CD4-positive, alpha-beta T cell treated with Interleukin-10 for 1 hour (primary cell): Measurements from ENCODE around the gene PCSK5.
"Not testable (repeated sequence)": the region's sequence is repeated elsewhere in the genome, so short reads cannot be mapped to it uniquely, and the experiment has no call there.

Experiments used
- DNase-seq: peaks from one replicate; pipeline ENCODE4 v3.0.0-alpha.2; 2020

Gene PCSK5

DNA sequence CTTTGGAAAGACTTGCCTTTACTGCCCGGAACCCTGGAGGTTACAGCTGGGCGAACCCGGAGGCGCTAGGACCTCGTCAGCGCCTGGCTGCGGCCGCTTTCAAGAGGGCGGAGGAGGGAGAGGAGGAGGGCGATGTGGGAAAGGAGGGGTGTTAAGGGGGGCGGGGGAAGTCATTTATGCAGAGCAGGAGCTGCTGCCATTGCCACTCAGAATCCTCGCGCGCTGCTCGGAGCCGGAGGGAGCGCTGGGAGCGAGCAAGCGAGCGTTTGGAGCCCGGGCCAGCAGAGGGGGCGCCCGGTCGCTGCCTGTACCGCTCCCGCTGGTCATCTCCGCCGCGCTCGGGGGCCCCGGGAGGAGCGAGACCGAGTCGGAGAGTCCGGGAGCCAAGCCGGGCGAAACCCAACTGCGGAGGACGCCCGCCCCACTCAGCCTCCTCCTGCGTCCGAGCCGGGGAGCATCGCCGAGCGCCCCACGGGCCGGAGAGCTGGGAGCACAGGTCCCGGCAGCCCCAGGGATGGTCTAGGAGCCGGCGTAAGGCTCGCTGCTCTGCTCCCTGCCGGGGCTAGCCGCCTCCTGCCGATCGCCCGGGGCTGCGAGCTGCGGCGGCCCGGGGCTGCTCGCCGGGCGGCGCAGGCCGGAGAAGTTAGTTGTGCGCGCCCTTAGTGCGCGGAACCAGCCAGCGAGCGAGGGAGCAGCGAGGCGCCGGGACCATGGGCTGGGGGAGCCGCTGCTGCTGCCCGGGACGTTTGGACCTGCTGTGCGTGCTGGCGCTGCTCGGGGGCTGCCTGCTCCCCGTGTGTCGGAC lies at the start of gene PCSK5:
PCSK5 (plus strand) TSS at position 202 of the 805 bp plus-strand sequence; CDS start at position 711, 509 bp downstream.
- DNase-seq: peak; percentile 84

GRCh38 chr9:75844321-75844720 lies 46.2 kb upstream of the PCSK5 start:
- no peak for DNase-seq

DNA sequence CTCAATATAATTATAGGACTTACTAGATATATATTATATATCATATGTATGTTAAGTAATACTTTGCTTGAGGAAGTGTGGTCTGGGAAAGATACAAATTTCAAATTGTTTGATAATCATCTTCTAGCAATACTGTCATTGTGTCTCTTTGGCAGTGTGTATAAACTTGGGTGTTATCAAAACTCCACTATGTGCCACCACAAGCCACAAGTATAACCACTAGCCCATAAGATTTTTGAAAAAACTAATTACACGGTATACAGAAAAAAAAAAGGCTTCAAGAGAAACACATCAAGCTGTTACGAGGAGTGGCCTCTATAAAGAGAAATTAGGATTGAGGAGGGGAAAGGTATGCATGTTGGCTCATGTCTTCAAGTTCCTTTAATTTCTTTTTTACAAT lies 44.7 kb upstream of the PCSK5 start:
- DNase-seq: no peak

DNA sequence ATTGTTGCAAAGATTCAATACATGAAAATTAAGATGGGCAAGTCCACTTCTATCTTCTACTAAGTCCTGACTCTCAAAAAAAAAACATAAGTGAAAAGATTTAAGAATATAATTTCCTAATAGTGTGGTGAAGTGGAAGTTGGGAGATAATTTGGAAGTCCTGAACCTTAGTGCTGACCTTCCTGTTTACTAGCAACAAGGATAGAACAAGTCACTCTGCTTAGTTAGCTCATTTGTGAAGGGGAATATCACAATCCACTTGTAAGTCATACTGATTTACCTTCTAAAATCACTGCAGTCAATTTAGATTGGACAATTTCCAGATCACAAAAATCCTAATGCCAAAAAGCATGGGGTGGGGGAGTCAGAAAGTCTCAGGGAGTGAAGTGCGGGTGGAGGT lies 43.4 kb upstream of the PCSK5 start:
- DNase-seq: no peak

DNA sequence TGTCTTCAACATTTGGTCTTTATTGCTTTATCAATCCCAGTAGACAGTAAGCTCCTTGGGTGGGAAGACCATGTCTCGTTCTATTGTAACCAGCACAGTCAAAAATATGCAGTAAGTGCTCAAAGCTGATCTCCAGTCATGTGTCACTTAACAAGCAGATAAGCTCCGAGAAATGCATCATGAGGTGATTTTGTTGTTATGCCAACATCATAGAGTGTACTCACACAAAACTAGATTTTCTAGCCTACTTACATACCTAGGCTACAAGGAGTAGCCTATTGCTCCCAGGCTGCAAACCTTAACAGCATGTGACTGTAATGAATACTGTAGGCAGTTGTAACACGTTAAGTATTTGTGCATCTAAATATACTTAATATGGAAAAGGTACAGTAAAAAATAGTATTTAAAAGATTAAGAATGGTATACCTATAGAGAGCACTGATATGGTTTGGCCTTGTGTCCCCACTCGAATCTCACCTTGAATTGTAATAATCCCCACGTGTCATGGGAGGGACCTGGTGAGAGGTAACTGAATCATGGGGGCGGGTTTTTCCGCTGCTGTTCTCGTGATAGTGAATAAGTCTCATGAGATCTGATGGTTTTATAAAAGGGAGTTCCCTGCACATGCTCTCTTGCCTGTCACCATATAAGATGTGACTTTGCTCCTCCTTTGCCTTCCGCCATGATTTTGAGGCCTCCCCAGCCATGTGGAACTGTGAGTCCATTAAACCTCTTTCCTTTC lies 39.8 kb upstream of the PCSK5 start:
- no peak for DNase-seq

GRCh38 chr9:75851917-75852316 lies 38.6 kb upstream of the PCSK5 start:
- no peak for DNase-seq

DNA sequence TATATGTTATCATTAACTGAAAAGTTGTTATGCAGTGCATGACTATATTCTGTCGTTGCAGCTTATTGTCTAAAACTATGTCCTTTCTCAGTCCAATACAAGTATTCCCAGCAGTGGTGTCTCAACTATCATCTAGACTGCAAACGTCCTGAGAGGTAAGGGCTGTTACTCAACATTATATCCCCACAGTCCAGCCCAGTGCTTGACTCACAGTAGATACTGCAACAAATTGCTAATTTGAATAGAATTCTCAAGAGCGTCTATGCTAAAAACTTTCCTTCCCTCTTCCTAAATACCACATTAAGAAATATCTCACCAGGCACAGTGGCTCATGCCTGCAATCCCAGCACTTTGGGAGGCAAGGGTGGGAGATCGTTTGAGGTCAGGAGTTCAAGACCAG lies 37.7 kb upstream of the PCSK5 start:
- DNase-seq: no peak

DNA sequence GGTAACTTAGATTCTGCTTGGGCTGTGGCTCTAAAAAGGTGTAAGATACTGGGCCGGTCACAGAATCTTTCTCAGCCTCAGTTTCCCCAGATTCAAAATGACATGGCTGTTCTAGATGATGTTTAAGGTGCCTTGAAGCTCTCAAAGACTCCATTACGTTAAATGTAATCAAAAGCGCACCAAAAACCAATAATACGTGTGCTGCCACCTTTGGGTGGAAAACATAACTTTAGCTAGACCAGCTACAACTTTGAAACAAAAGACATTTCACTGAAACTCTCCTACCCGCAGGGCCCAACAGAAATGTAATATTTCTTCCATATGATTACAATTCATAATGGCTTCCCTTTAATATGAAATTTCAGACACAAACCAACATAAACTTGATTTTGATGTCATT lies 35.0 kb upstream of the PCSK5 start:
- no peak for DNase-seq

- no peak for DNase-seq
Observed at GRCh38 chr9:75858497-75859092, 31.9 kb upstream of the PCSK5 start.

DNA sequence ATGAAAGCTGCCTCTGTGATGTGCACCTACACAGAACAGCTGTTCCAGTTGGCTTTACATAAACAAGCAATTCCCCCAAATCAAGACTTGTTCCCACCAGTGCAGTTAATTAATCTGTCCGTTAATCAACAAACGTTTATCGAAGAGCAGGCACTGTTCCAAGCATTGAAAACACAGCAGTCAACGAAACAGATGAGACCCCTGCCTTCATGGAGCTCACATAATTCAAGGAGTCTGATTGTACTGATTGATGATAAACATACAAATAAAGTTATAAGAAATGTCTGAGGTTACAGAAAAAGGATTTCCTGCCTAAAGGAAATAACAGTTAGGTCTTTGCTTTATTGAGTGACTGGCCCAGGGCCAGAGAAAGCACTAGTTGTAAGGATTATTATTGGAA lies 26.2 kb upstream of the PCSK5 start:
- DNase-seq: no peak

- DNase-seq: peak; percentile 58
Observed at GRCh38 chr9:75866273-75866871, 24.1 kb upstream of the PCSK5 start.

DNA sequence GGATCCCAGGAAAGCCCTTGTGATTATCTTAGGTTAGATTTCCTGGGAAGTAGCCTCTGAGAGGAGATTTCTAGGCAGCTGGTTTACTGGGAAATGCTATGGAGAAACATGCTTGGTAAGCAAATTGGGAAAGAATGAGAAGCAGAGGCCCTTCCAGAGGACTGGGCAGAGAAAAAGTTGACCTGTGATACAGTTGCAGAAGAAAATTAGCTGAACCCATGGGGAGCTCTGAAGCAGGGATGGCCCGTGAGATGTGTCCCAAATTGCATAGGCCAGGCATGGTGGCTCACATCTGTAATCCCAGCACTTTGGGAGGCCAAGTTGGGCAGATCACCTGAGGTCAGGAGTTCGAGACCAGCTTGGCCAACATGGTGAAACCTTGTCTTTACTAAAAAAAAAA lies 21.9 kb upstream of the PCSK5 start:
- DNase-seq: not testable (repeated sequence)

DNA sequence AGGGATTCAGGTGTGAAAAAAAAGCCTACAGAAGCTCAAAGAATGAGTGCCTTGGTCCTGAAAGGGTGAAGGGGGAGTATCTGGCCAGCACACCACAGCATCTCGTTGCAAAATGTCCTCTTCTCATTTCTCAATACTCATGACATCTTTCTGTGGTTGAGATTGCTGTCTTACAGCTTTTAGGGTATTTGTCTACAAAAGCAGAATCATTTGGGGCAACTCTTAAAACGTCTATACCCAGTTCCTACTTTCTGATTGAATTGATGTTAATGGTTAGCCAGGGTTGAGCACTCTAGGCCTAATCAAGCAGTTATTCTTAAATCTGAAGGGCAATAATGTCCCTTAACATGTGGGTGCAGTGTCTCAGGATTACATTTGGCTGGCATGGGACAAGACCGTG lies 21.2 kb upstream of the PCSK5 start:
- DNase-seq: no peak

- DNase-seq: no peak
Observed at GRCh38 chr9:75870450-75870849, 20.0 kb upstream of the PCSK5 start.

DNA sequence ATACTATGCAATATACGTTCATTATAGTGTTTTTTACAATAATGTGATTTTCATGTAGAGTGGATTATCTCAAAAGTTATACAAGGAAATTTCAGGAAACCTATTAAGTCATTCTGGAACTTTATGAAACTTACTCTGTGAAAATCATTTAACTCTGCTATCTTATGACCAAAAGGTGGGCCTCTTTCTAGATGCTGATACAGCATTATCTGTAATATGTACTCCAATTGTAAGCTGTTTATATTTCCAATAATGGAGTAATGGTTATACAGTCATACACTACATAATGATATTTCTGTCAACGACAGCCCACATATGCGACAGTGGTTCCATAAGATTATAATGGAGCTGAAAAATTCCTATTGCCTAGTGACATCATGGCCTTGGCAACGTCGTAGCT lies 18.8 kb upstream of the PCSK5 start:
- no peak for DNase-seq

DNA sequence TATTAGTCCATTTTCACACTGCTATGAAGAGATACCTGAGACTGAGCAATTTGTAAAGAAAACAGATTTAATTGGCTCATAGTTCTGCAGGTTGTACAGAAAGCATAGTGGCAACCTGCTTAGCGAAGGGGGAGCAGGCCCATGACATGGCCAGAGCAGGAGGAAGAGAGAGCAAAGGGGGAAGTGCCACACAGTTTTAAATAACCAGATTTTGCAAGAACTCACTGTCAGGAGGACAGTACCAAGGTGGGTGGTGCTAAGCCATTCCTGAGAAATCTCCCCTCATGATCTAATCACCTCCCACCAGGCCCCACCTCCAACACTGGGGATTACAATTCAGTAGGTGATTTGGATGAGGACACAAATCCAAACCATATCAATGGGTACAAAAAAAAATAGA lies 16.8 kb upstream of the PCSK5 start:
- DNase-seq: no peak

DNA sequence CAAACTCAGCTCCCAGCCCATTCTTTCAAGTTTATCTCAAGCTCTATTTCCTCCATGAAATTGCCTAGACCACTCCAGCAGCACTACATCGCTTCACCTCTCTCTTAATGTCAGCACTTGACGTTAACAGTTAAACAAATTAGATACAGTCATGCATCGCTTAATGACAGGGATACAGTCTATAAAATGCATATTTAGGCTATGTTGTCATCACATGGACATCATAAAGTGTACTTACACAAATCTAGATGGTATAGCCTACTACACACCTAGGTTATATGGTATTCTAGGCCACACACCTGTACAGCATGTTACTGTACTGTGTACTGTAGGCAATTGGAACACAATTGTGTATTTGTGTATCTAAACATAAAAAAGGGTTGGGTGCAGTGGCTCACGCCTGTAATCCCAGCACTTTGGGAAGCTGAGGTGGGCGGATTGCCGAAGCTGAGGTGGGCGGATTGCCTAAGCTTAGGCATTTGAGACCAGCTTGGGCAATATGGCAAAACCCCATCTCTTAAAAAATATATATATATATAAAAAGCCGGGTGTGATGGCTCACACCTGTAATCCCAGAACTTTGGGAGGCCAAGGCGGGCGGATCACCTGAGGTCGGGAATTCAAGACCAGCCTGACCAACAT lies 13.4 kb upstream of the PCSK5 start:
- no peak for DNase-seq

DNA sequence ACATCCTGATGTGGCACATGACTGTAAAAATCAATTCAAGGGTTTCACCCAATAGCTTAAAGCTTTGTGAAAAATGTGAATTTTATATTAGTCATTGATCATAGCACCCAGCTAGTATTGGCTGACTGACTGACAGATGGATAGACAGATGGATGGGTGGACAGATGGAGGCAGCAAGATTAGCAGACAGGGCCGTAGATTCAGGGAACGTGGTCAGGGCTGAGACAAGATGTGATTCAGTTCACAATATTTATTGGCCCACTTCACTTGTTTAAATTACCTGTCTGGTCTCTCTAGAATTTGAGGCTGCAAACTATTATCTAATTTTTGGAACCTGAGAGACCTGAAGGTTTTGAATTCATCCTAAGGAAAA lies 12.0 kb upstream of the PCSK5 start:
- no peak for DNase-seq

GRCh38 chr9:75880618-75881017 lies 9.9 kb upstream of the PCSK5 start:
- DNase-seq: no peak

DNA sequence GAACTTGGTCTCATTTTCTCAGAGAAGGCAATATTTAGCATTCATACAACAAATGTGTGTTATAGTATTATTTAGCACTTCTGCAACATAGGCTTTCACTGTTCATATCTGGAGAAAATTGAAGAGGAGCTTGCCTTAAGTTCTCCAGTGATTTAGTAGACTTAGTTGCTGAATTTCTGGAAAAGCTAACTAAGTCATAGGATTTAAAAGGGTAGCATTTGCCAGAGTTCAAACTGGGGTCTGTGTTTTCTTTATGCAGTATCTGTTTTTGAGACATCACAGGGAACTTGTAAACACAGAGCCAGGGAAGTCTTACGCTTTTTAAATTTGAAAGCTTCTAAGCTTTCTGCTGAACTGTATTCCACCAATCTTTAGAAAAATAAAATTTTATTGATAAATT lies 8.7 kb upstream of the PCSK5 start:
- no peak for DNase-seq

- no peak for DNase-seq
Observed at GRCh38 chr9:75885652-75886051, 4.8 kb upstream of the PCSK5 start.

- peak; percentile 10 for DNase-seq
Observed at GRCh38 chr9:75889577-75889976, 896 bp upstream of the PCSK5 start.

GRCh38 chr9:75889977-75890471 lies 449 bp upstream of the PCSK5 start:
- no peak for DNase-seq
